HFFc6 (cell line): ENCODE results near the gene CLTCL1. TPM values are rescaled to one million over a fixed set of nuclear protein-coding genes. Genes with fewer than 3 reads are reported as not detected.
A peak's percentile ranks its signal among the peaks of the same experiment; 100 is the strongest.

Experiments used
- DNase-seq: peaks from one replicate; pipeline ENCODE4 v3.0.0-alpha.2; 2018
- H3K27ac Mint-ChIP-seq: 2 replicates; pipeline ENCODE4 v1.8.0; 2020; ENCODE audit warnings: mild to moderate bottlenecking, mixed read lengths
- H3K27me3 Mint-ChIP-seq: 2 replicates; pipeline ENCODE4 v1.8.0; 2021; ENCODE audit warnings: mild to moderate bottlenecking, moderate library complexity, mixed read lengths; ENCODE audit not compliant: insufficient read depth
- H3K36me3 Mint-ChIP-seq: 2 replicates; pipeline ENCODE4 v1.8.0; 2021; ENCODE audit warnings: low read depth, mixed read lengths
- H3K4me1 Mint-ChIP-seq: 2 replicates; pipeline ENCODE4 v1.8.0; 2020; ENCODE audit warnings: low read depth, mixed read lengths
- H3K4me3 Mint-ChIP-seq: 2 replicates; pipeline ENCODE4 v1.8.0; 2020; ENCODE audit warnings: mild to moderate bottlenecking, moderate library complexity, mixed read lengths
- H3K9me3 Mint-ChIP-seq: 2 replicates; pipeline ENCODE4 v1.8.0; 2020; ENCODE audit warnings: mild to moderate bottlenecking, mixed read lengths
- CTCF ChIP-seq: fragments of 200-600 bp; sonication (generic); IDR thresholded peaks from 2 replicates; pipeline ENCODE4 v1.5.0; 2021; ENCODE audit warnings: antibody characterized with exemption, mild to moderate bottlenecking
- total RNA-seq, 6 experiments: library from RNA; stranded (reverse); fragmentation: NEBNext Ultra II Directional; extraction: Animal tissue kit (Norgen Biotek cat#: 25700); gene quantifications; 2 replicates in 1 of 6; 3 replicates in 5 of 6; pipeline ENCODE4 v1.2.3, GENCODE V29; 2021

CLTCL1 gene
- total RNA-seq, 6 experiments from 2014 or later: 6.3 to 9.0 (median 7.3) TPM

- Mint-ChIP-seq H3K4me1 (no peaks in the 10 kb centered on the region), H3K27me3 (no peaks in the 10 kb centered on the region), H3K36me3 (no peaks in the 10 kb centered on the region), H3K9me3 (no peaks in the 10 kb centered on the region), H3K27ac (no peak overlapping the region), H3K4me3 (no peak overlapping the region)
- TF ChIP-seq CTCF: no peak
- DNase-seq: no peak
Observed at GRCh38 chr22:19239464-19239863, 52.1 kb downstream of the CLTCL1 start.

GRCh38 chr22:19238900-19239299 lies 52.6 kb downstream of the CLTCL1 start:
- H3K4me1 Mint-ChIP-seq: no peaks in the 10 kb centered on the region
- peak overlapping the region; percentile 12; the same call in 1 of the 2 replicates for H3K27ac Mint-ChIP-seq
- DNase-seq: no peak
- no peak overlapping the region for H3K4me3 Mint-ChIP-seq
- H3K9me3 Mint-ChIP-seq: no peaks in the 10 kb centered on the region
- no peaks in the 10 kb centered on the region for H3K27me3 Mint-ChIP-seq
- H3K36me3 Mint-ChIP-seq: no peaks in the 10 kb centered on the region
- no peak for TF ChIP-seq CTCF

GRCh38 chr22:19235874-19236273 lies 55.6 kb downstream of the CLTCL1 start:
- H3K36me3 Mint-ChIP-seq: peaks cover 11% of the 10 kb centered on the region

GRCh38 chr22:19234126-19234896 lies 57.2 kb downstream of the CLTCL1 start:
- DNase-seq: no peak
- H3K9me3 Mint-ChIP-seq: no peaks in the 10 kb centered on the region
- no peak overlapping the region for H3K27ac Mint-ChIP-seq
- H3K4me1 Mint-ChIP-seq: no peaks in the 10 kb centered on the region
- no peak overlapping the region for H3K4me3 Mint-ChIP-seq
- no peak for TF ChIP-seq CTCF
- H3K36me3 Mint-ChIP-seq: peaks cover 11% of the 10 kb centered on the region
- H3K27me3 Mint-ChIP-seq: no peaks in the 10 kb centered on the region

More at GRCh38 chr22:19235874-19236273, 55.6 kb downstream of the CLTCL1 start:
- Mint-ChIP-seq H3K9me3 (no peaks in the 10 kb centered on the region), H3K27me3 (no peaks in the 10 kb centered on the region), H3K27ac (no peak overlapping the region), H3K4me1 (no peaks in the 10 kb centered on the region), H3K4me3 (no peak overlapping the region)
- DNase-seq: no peak
- no peak for TF ChIP-seq CTCF

GRCh38 chr22:19233189-19233661 lies 58.3 kb downstream of the CLTCL1 start:
- Mint-ChIP-seq H3K9me3 (no peaks in the 10 kb centered on the region), H3K4me3 (no peak overlapping the region), H3K27ac (no peak overlapping the region), H3K36me3 (peaks cover 11% of the 10 kb centered on the region), H3K4me1 (no peaks in the 10 kb centered on the region), H3K27me3 (no peaks in the 10 kb centered on the region)
- no peak for DNase-seq
- no peak for TF ChIP-seq CTCF
